Stimulated activated naive CD4-positive, alpha-beta T cell treated with Interleukin-2 at 50 U/mL for 16 hours (primary cell): ENCODE results near the gene BABAM2.

ENCODE experiments used
- DNase-seq: peaks from one replicate; lab custom pipeline; 2025; lab: John Stamatoyannopoulos, UW

BABAM2 gene

DNA sequence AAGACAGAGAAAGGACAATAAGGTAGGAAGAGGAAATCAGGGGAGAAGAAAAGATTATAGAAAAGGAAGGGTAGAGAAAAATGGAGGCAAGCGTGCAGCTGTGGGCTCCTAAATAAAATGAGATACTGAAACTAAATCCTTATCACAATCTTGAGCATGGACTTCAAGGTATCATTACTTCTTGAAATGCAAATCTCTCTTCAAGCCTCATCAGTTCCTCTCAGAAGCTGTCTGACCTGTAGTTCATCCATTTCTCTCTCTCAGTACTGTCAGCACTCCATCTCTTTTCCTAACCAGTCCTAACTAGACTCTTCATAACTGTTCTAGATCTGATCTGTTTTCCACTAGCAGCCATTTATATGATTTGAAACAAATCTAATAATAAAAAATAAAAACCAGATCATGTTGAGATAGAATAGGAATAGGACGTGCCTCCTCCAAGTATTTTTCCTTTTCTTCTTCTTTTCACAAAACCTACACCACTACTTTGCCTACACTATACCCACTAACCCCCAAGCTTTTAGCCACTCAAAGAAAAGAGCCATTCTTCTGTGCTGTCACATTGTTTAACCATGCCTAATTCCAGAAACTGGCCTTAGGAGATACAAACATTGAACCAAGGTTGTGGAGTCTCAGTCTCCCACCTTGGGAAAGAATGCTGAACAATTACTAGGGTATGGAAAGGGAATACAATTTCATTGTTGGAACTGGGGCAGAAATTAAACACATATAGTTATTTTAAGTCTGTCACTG lies 21.1 kb downstream of the BABAM2 start:
- DNase-seq = no peak

DNA sequence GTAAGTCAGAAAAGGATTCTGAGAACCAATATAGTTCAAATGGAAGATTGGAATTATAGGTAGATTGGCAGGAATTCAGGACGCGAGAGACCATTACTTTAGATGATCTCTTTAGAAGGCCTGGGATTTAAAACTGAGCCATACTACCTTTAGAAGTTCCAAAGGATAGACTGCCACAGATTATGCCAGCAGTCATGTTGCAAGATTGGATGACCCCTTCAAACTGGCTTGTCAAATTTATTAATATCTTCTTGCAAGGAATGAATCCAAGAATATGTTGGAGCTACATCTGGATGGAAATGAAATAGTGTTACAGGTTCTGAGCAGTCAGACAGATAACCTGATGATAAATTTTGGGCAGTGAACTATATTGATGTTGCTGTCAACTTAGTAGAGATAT lies 22.0 kb downstream of the BABAM2 start:
- DNase-seq = no peak

DNA sequence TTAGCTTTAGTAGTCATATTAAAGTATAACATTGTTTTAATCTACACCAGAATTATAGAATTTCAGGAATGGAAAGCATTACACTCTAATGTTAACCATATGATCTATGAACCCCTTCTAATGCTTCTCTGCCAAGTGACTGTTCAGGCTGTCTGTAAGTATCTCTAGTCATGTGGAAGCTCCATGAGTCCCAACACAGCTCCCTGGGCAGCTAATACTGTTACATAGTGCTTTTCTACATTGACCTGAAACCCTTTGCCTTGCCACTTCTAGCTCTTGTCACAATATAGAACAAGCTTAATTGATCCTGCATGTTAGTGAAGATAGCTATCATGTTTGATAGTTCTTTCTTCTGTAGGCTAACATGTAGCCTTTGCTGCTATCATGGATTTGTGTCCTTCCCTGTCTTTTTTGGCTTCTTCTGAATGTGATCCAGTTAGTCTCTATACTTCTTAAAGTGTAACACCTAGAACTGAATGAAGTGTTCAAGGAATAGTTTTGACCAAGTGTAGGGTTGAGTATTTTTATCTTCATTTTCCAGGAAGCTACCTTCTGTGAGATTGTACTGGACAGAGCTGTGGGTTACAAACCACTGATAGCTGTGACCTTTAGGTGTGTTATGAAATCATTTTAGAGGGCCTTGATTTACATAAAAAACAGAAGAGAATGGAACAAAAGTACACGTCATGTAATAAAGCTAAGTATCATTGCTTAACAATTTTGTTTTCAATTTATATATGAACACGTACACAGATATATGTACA lies 23.7 kb downstream of the BABAM2 start:
- DNase-seq = no peak

DNA sequence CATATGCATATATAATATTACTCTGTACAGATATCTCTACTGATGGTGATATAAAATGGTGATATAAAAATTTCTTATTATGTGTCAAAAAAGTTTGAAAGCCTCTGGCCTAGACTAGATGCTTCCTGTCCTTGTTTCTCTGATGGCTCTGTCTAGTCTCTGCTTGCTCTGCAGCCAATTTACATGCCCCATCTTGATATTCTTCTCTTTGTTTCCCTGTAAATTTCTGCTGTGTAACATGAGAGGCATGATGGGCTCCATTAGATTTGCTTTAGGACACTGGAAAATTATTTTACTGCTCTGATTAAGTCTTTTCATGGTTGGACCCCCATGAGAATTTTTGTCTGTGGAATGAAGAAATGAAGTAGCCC lies 24.3 kb downstream of the BABAM2 start:
- no peak for DNase-seq

DNA sequence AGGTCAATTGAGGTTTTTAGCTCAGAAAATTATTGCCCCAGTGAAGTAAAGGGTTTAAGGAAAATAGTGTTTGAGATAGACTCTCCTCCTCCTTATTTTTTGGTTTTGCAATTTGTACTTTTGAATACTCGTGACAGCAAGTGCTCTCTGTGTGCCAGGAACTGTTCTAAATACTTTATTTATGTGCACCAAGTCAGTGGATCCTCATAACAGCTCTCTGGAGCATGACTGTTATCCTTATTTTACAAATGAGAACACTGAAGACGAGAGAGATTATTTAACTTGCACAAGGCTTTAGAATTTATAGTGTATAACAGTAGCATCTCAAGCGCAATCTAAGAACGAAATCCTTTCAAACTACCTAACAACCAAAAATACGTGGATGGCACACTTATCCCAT lies 24.7 kb downstream of the BABAM2 start:
- no peak for DNase-seq

DNA sequence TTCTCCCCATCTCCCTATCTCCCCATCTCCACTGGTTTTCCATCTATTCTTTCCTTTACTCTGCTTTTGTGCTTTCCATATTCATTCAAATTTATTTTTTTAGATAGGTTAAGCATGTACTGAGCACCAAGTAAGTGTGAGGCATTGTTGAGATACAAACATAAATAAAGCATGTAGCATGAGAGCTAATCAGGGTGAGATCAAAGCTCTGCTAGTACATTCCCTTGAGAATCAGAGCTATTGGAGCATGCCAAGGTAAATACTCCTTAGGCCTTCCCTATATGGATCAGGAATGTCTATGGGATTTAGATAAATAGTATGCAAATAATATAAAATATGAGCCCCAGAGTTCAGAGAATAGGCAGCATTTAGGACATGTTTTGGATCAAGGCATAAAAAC lies 25.3 kb downstream of the BABAM2 start:
- no peak for DNase-seq

DNA sequence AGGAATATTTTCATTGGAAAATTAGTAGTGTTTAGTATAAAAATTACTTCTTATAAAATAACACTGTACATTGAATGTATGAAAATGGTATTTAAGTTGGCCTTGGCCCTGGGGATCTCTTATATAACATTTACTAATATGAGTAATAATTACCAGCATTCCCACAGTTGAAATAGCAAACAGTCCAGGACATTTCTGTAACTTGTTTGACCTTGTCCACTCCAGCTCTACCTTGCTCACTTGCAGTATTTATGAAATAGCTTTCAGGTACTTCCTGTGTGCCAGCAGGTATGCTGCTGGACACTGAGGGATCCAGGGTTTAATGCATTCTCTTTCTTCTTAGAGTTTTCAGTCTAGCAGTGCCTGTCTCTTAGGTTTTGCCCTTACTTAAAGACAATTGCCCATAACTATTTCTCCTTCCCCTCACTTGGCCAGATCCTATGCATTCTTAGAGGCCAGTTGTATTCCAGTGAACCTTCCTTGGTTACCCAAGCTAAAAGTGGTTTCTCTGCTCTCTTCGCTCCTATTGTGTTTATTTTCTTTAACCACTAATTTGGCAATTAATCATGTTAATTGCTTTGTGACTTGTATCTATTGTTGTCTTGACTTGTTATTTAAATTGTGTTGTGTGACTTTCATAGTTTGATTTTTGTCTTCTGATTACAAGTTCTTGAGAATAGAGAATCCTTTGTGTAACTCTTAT lies 25.9 kb downstream of the BABAM2 start:
- DNase-seq = no peak

DNA sequence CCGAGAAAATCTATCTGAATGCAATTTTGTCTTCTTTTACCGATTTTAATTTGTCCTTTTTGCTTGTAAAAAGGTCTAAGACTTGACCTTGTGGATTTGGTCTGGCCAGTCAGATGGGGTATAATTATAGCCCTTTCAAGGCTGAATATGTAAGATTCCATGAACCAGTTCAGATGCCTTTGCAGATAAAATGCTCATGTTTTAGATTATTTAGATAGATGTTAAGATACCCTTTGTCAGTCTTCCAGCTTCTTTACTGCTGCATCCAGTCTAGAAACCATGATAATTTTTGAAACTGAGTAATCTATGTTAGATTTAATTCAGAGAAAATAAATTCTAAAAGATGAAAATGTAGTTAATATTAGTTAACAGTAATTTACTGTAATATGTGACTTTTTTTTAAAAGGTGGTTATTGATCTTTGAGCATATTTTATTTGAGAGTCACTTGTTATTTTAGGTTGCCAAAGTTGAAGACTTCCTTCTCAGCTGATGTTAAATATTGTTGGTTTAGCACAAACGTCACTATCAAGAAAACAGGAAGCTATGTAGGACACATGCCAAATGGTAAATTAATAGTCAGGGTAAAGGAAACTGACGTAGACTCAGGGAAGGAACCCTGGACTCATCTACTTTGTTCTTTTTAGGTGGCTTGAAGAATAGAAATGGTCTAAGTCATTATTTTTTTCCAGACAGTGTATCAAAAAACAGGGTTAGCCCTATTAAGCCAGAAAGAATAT lies 29.8 kb downstream of the BABAM2 start:
- DNase-seq = no peak

DNA sequence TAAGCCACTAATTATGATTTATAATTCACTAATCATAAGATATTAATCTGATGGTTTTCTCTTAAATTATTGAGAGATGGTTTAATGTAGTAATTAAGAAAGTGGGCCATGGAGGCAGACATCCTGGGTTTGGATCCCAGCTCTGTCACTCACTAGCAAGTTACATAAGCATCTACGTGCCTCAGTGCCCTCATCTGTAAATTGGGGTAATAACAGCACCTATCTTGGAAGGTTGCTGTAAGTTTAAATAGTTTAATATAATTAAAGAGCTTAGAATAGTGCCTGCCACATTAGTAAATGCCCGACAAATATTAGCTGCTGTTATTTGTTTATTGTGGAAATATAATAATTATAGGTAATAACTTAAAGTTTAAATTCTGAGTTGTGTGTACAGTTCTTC lies 30.9 kb downstream of the BABAM2 start:
- no peak for DNase-seq

DNA sequence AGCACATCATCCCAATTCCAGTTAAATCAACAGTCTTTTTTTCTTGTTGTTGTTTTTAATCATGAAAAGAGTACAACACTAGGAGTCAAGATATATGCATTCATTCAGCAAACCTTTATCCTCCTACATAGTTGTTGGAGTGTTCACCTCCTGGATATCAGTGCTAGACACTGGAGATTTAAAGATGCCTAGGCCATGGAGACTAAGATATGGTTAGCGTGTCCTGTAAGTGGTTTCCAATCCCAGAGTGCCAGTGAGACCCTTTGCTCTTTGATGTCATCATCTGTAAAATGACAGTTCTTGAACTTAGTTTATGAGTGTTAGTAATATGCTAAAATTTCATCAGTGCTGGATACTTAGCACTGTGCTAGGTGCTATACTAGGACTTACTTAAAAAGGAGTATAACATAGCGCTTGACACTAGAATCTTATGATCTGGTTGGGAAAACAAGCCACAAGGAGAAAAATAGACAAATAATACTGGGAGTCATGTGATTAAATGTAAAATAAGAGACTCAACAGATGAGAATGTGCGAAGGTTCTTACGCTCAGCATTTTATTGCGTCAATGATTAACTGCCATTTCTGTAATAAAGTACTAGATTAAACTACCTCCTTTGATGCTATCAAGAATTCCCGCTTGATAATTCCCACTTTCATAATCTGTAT lies 31.5 kb downstream of the BABAM2 start:
- no peak for DNase-seq

DNA sequence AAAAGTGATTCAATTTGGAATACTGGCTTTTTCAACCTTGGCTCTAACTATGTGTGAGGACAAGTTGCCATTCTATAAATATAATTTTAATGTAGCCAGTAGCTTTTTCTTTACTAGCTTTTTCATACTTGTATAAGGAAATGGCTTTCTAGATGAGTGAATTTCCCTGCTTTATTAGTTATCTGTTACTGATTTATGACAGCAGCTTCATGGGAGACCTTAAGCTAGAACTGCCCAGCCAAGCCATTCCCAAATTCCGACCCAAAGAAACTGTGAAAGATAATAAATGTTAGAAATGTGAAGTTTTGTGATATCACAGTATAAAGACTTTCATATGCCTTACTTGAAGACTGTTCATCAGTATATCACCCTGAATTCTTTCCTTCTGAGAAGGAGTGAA lies 32.3 kb downstream of the BABAM2 start:
- DNase-seq = no peak

DNA sequence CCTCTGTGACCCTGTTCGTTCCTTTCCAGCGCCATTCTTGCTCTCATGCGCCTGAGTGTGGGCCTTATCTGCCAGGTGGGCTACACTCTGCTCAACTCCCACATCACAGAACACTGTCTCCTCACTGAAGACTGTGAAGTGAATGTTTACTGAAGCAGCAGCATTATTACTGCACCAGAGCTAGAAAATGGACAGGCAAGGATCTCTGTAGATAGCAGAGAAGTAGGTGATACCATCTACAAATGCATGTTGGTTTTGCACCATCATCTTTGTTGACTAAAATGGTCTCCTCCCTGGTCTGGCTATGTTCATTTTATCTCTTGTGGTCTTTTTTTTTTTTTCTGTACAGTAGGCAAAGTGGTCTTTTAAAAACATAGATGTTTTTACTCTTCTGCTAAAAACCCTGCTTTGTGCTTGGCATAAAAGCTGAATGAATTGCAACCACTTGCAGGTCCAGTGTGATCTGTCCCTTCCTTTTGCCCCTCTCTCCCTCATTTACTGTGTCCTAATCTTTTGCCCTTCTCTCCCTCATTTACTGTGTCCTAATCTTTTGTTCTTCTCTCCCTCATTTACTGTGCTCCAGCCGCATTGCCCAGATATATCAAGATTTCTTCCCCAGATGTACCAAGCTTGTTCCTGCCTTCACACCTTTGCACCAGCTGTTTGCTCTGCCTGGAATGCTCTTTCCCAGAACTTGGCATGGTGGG lies 35.4 kb downstream of the BABAM2 start:
- no peak for DNase-seq

DNA sequence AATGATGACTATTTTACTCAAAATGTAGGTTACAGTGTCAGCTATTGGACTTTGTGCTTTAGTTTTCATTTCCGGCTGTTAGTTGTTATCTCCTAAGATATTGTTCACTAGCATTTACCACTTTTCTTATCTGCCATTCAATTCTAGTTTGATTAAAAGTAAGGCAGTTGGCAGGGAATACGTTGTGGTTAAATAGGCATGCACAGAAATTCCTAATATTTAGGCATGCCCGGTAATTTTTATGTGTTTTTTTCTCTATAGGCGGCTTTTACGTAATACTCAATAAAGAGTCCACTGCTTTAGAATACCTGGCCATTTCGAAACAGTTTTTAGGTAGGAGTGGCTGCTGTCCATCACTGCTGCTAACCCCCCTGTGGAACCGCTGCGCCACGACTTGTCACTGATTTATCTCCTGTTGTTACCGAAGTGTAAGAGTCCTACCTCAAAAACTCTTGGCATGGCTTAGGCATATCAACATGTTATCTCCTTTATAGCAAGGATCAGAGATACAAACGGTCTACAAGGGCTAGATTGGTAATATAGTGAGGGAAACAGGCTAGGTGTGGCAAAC lies 39.5 kb downstream of the BABAM2 start:
- no peak for DNase-seq

DNA sequence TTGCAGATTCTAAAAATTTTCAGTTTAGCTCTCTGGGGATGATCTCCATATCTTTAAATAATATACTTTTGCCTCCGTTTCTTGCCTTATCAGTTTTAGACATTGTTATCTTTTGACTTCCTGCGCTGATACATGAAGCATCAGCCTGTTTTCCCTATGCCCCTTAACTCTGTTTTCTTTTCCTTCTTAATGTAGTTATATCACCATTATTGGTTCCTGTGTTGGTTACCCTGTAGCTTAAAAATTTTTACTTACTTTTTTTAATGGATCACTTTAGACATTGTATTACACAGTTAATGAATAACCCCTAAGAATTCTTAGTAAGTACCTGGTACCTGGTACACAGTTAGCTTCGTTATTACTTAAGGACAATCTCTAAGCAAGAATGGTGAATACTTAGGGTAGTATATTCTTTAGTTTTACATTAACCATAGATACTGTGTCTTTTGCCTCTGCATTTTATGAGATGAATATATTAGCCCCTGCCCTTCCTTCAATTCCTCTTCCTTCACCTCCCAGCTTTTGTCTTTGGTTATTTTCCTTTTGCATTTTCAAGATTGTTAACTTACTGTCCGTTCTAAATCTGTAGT lies 40.9 kb downstream of the BABAM2 start:
- DNase-seq = no peak

DNA sequence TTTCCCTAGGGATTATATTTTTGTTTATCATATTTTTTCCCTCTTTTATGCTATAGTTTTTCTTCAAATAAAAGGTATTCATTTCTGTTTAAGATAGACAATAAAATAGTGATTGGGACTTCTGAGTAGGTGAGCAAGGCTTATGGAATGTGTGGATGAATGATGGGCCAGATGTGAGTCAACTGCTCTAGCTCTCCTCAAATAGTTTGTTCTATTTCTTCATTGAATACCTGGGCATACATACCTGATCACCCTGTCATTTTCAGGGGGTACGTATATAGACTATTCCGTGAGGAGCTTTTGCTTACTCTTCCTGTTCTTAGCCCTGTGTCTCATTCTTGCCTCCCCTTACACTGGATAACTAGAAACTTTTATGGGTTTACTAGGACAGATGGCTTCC lies 41.9 kb downstream of the BABAM2 start:
- DNase-seq = no peak

DNA sequence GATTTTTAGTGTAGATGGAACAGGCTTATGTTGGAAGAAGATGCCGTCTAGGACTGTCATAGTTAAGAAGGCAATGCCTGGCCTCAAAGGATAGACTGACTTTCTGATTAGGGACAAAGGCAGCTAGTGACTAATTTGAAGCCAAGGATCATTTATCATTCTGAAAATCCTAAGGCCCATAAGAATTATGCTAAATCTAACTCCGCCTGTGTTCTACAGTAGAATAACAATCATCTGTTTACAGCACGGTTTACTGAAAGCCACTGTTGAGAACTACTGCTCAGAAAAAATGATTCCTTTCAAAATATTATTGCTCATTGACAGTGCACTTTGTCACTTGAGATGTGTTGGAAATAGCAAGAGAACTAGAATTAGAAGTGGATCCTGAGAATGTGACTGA lies 44.5 kb downstream of the BABAM2 start:
- DNase-seq = no peak

DNA sequence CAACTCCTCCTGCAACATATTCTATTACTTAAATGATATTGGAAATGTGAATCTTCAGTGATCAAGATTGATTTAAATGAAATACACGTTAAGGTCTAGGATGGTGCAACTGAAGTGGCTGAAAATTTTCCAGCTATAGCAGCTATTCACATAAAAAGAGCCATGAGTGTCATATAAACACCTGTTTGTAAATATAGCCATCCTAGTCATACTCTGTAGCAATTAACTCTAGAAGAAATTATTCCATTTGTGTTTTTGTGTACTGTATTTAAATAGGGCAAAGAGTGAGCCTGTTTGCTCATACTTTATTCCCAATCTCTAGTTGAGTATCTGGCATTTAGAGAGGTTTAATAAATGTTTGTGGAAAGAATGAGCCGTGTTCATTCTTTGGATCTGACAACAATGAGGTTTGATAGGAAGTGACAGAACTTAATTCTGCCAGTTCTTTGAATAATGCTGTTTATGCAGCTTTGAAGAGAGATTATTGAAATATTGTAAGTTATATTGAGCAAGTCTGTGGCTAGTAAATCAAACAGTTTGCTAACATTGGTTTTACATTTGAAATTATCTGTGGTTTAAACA lies 49.7 kb downstream of the BABAM2 start:
- no peak for DNase-seq

DNA sequence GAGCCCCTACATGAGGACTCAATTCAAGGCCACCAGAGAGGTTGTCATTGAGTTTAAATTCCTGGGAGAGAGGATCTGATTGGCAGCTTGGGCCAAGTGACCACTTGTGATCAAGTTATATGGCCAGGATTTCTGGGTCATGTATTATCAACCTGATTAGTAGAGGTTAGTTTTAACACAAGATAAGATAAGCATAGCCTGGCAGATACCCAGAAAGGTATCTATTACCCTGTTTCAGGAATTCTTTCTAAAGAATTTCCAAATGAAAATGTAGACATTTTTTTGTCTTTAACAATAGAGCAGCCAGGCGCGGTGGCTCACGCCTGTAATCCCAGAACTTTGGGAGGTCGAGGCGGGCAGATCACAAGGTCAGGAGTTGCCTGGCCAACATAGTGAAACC lies 50.5 kb downstream of the BABAM2 start:
- no peak for DNase-seq

DNA sequence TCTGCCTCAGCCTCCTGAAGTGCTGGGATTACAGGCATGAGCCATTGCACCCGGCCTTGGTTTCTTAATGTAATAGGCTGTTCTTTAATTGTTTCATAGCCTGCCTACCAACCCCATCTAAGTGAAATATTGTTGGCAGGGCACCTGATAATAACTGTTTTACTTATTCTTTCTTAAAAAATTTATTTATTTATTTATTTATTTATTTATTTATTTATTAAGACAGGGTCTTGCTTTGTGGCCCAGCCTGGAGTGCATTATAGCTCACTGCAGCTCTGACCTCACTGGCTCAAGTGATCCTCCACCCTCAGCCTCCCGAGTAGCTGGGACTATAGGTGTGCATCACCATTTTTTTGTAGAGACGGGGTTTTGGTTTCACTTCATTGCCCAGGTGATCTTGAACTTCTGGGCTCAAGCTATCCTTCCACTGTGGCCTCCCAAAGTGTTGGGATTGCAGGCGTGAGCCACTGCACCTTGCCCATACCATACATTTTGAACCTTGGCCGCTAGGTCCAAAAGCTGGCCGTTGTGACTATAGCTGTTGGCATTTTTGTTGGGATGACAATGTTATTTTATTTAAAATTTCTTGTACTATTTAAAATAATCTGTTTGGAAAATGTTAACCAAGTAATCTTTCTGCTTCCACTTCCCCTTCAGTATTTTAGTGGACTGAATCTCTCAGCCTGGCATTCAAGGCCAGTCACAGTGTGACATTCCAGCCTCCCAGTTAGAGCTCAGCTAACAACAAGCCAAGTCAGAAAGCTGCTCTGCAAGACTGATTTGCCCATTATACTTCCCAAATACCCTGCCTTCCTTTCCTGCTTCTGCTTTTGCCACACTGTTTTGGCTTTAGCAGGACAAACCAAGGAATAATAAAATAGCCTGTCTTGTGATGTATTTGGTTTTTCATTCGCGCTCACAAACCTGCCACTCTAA lies 52.4 kb downstream of the BABAM2 start:
- DNase-seq = no peak
